Activated CD4-positive, alpha-beta T cell treated with anti-CD3 and anti-CD28 coated beads for 24 hours (primary cell): ENCODE results near the gene ACAT2.
"Not testable (repeated sequence)": the region's sequence is repeated elsewhere in the genome, so short reads cannot be mapped to it uniquely, and the experiment has no call there.

ENCODE experiments used
- DNase-seq, 2 donors: peaks; one replicate each; pipeline ENCODE4 v3.0.0-alpha.2; 2020; ENCODE audit warnings: low read depth in 2 of 2

ACAT2 gene

GRCh38 chr6:159769470-159769869 is 7.6 kb downstream of the ACAT2 start:
- DNase-seq = no peak

GRCh38 chr6:159772196-159772595 is 10.4 kb downstream of the ACAT2 start:
- DNase-seq = no peak

GRCh38 chr6:159777240-159777904 is 15.5 kb downstream of the ACAT2 start:
- DNase-seq = no peak

DNA sequence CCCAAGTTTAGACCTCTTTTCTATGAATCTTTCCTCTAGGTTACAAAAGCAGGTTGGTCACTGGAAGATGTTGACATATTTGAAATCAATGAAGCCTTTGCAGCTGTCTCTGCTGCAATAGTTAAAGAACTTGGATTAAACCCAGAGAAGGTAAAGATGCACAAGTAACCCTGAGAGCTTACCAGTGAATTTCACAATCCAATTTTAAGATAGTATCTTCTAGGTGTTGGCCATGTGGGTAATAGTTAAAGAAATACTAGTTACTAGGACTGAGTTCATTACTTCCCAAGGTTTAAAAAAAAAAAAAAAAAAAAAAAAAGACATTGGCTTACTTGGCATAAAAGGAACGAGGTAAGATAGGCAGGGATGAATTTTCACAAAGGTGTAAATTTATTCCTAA is 16.3 kb downstream of the ACAT2 start:
- no peak for DNase-seq

DNA sequence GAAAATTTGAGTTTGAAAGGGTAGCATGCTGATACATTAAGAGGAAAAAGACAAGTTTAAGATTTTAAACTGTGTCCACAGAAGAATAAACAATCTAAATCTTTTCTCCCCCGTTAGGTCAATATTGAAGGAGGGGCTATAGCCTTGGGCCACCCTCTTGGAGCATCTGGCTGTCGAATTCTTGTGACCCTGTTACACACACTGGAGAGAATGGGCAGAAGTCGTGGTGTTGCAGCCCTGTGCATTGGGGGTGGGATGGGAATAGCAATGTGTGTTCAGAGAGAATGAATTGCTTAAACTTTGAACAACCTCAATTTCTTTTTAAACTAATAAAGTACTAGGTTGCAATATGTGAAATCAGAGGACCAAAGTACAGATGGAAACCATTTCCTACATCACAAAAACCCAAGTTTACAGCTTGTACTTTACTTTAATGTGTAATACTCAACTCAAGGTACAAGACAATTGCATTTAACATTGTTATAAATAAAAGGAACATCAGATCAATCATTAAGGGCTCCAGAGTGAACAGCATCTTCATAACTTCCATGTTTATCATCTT is 16.8 kb downstream of the ACAT2 start:
- DNase-seq = no peak

- DNase-seq = no peak
These were observed 26.4 kb downstream of the ACAT2 start for GRCh38 chr6:159788276-159788675.

- DNase-seq = no peak
These were observed 27.0 kb downstream of the ACAT2 start for GRCh38 chr6:159788753-159789376.

DNA sequence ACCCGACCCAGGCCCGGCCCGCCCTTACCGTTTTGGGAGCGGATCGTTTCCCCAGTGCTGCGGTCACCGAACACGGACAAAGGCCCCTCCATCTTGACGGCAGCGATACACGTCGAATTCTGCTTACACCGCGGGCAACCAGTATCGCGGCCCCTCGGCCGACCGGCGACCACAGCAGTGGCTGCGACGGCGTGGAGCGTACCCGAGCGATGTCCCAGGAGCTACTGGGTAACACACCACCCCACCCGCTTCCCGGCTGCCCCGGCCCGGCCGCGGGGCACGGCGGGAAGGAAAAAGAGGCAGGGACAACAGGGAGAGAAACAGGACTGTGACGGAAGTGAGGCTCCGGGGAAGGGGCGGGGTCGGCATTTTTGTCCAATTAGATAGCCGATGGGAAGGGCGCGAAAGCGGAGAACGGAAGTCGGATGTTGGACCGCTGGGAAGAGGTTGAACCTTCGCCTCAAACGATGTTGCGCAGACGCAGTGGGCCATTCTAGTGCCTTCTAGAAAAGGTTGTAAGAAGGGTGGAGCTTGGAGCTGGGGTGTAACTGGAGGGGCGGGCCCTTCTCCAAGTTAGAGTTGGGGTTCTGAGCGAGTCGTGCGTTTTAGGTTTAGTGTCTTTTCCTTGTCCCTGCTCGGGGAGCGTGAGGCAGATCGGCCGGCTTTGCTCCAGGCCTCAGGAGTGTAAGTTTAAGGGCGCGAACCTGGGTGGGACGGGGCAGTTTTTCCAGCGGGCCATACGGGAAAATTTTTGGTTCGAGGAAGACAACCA is 27.7 kb downstream of the ACAT2 start, which contains the start of gene TCP1:
TCP1 (minus strand) TSS at position 226 of the 772 bp plus-strand sequence; CDS start at position 92, 134 bp downstream.
- DNase-seq = peak; percentile 98 to 99

DNA sequence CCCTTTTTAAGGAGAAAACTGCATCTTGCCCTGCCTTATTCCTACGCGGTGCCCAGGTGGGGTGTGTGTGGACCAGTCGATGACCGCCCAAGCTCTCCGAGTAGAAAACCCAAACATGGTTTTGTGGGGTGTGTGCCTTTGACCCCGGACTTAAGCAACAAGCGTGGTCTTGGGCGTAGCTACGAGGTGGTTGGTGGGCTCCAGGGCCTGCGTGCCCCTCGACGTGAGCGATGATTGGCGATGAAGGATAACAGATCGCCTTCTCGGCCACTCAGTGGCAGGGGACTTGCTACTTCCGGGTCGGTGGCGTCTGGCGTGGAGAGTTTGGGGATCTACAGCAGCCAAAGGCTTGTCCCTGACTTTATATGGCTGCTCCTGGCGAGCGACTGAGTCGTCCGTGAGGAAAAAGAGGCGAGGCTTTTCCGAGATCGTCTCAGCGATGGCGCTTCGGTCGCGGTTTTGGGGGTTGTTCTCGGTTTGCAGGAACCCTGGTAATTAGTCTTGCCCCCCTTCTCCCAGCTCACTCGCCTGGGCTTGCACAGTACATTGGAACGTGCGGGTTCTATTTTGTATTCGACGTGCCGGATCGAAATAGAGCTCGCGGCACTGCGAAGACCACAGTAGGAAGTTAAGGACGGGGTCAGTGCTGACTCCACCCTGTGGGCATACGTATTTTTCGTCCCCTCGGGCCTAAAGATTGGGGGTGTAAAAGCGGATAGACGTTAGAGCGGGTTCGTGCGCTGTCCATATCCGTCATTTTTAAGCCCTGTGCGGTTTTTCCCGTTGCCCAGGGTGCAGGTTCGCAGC is 28.5 kb downstream of the ACAT2 start, which contains the start of gene MRPL18:
MRPL18 (plus strand) TSS at position 319 of the 807 bp plus-strand sequence; CDS start at position 440, 121 bp downstream.
- peak; percentile 78 to 79 for DNase-seq

DNA sequence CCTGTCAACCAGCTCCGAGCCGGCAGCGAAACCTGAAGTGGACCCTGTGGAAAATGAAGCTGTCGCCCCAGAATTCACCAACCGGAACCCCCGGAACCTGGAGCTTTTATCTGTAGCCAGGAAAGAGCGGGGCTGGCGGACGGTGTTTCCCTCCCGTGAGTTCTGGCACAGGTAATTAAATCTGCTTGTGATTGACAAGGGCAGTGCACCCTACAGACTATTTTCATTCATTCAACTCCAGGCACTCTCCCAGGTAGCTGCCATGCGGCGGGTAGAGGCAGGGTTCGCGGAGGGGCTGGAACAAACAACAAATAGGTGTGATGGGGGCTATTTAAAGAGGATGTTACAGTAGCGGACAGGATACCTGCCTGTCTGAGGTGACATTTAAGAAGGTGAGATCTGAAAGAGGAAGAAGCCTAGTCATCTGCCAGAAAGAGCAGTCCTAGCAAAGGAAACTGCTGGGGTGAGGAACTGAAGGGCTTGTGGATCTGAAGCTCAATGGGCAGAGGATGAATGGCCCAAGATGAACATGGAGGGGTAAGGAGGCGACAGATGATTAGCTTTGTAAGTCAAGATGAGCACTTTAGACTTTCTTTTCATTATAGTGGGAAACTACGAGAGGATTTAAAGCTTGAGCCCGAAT is 29.2 kb downstream of the ACAT2 start:
- no peak for DNase-seq

DNA sequence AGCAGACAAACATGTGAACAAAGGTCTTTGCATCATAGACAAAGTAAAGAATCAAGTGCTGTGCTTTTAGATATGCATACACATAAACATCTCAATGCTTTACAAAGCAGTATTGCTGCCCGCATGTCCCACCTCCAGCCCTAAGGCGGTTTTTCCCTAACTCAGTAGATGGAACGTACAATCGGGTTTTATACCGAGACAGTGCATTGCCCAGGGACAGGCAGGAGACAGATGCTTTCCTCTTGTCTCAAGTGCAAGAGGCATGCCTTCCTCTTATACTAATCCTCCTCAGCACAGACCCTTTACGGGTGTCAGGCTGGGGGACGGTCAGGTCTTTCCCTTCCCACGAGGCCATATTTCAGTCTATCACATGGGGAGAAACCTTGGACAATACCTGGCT is 33.1 kb downstream of the ACAT2 start:
- DNase-seq = not testable (repeated sequence)

GRCh38 chr6:159797554-159797953 is 35.7 kb downstream of the ACAT2 start:
- DNase-seq = no peak

DNA sequence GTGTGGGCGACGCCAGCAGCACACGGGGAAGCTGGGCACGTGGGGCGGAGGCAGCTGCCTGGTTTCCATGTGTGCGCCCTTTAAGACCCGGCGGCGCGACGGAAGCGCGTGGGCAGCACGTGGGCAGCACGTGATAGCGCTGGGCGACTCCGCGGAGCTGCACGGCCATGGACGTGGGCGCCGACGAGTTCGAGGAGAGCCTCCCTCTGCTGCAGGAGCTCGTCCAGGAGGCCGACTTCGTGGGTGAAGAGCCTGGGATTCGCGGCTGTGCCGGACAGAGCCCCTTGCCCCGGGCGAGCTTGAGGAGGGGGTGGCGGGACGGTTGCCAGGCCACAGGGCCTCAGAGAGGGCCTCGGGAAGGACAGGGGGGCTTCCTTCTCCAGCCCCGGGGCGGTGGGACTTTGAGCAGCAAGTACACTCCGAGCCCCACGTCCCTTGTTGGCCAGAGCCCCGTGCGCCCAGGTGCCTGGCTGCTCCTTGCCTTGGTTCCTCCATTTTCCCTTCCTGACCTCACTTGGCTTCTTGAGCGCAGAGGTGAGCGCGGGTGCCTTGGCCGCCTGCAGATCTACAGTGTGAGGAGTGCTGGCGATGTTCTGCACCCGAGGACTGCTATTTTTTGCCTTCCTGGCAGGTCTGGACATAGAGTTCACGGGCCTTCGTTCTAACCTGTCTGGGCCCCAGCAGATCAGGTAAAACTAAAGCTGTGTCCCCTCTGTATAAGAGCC is 38.5 kb downstream of the ACAT2 start, which contains the start of gene PNLDC1:
PNLDC1 (plus strand) TSS at position 136 of the 725 bp plus-strand sequence; CDS start at position 168, 32 bp downstream.
- no peak for DNase-seq

DNA sequence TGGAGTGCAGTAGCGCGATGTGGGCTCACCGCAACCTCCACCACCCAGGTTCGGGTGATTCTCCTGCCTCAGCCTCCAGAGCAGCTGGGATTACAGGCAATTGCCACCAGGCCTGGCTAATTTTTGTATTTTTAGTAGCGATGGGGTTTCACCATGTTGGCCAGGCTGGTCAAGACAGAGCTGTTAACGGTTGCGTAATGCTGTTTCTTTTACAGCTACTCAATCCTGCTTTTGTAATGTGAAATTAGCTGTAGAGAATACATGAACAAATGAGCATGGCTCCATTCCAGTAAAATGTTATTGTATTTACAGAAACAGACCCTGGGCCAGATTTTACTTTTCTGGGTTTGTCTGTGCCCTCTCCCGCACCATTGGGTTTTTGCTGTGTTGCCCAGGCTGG is 40.1 kb downstream of the ACAT2 start:
- no peak for DNase-seq

DNA sequence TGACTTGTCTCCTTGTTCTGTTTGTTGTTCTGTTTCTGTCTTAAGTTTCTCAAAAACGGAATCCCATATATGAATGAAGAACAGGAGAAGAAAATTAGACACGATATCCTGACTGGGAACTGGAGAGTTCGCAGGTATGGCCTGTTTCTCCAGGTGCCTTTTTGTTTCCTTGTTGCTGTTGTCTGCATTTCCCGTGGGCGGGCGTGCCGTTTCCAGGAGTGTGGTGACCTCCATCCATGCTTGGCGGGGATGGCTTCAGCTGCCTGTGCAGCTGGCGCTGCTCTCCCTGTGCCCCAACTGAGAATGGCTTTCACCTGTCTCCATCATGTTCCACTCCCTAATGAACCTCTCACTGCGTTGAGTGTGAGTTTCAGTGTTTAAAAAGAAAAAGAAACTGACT is 42.7 kb downstream of the ACAT2 start:
- no peak for DNase-seq

GRCh38 chr6:159805440-159806020 is 43.7 kb downstream of the ACAT2 start:
- DNase-seq = no peak

GRCh38 chr6:159806021-159806458 is 44.2 kb downstream of the ACAT2 start:
- no peak for DNase-seq

DNA sequence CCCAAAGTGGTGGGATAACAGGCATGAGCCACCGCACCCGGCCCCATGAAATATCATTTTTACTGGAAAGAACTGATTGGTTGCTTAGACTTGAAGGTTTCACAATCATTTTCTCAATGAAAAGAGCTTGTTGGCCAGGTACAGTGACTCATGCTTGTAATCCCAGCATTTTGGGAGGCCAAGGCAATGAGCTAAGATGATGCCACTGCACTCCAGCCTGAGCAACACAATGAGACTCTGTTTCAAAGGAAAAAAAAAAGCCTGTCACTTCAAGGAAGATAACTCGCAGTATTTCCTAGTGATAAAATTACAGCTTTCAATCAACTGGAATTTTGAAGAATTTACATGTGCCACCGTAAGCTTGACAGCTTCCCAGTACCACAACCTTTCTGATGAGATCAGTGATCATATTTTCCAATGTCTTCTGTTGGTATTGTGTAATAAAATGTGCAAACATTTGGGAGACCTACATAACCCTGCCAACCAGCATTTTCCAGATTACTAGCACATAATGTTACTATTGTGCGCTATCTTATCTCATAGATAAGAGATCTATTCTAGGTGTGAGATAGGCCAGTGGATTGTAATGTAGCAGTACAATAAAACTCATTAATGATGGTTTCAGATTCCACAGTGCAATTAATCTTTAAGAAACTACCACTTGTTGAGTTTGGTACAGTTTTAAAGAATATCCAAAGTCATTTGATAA is 45.5 kb downstream of the ACAT2 start:
- DNase-seq = no peak

GRCh38 chr6:159808647-159809046 is 46.8 kb downstream of the ACAT2 start:
- DNase-seq = no peak
